Measurements from ENCODE around the gene FARP2.

GRCh38 chr2:241482126-241482955 lies 126.3 kb downstream of the FARP2 start:
- TF ChIP-seq CTCF (IDR thresholded peaks at IDR 0.05) = no peak
- no peak for TF ChIP-seq ZFX (IDR thresholded peaks at IDR 0.05; ENCODE audit: borderline replicate concordance)
